CD4-positive, alpha-beta T cell treated with Interleukin-15 for 4 hours (primary cell): ENCODE measurements around the gene C1S.

Source experiments
- DNase-seq: peaks from one replicate; pipeline ENCODE4 v3.0.0-alpha.2; 2020; ENCODE audit warnings: low spot score

Gene C1S

DNA sequence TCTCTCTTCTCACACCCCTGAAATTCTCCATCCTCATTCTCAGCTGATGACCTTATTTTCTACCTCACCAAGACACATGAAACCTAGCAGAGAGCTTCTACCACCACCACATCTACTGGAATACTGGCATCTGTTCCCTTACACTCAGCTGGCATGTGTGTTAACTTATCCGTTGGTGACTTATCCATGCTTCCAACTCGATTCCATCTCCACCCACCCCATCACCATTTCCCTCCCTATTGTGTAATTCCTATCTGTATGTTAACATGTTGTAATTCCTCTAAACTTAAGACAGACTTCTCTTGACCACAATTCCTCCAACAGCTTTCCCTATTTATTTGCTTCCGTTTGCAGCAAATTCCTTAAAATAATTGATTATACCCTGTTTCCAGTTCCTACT, 15.4 kb downstream of the C1S start:
- no peak for DNase-seq

- no peak for DNase-seq
These were observed 16.0 kb downstream of the C1S start for GRCh38 chr12:7076493-7076892.

- DNase-seq: no peak
These were observed 17.6 kb downstream of the C1S start for GRCh38 chr12:7078163-7078562.

DNA sequence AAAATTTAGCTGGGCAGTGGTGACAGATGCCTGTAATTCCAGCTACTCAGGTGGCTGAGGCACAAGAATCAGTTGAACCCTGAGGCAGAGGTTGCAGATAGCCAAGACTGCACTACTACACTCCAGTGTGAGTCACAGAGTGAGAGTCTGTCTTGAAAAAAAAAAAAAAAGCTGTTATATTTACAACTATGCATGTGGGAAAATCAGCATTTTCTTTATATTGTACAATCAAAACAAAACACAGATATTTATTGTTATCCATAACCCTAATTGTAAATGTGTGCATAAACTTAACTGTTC, 19.3 kb downstream of the C1S start:
- DNase-seq: no peak

- no peak for DNase-seq
These were observed 20.5 kb downstream of the C1S start for GRCh38 chr12:7081037-7081436.

GRCh38 chr12:7083125-7083524, 22.6 kb downstream of the C1S start:
- no peak for DNase-seq

GRCh38 chr12:7089196-7089871, 28.8 kb downstream of the C1S start:
- DNase-seq: no peak

- no peak for DNase-seq
These were observed 29.9 kb downstream of the C1S start for GRCh38 chr12:7090222-7090998.

- no peak for DNase-seq
These were observed 30.7 kb downstream of the C1S start for GRCh38 chr12:7091171-7091570.

DNA sequence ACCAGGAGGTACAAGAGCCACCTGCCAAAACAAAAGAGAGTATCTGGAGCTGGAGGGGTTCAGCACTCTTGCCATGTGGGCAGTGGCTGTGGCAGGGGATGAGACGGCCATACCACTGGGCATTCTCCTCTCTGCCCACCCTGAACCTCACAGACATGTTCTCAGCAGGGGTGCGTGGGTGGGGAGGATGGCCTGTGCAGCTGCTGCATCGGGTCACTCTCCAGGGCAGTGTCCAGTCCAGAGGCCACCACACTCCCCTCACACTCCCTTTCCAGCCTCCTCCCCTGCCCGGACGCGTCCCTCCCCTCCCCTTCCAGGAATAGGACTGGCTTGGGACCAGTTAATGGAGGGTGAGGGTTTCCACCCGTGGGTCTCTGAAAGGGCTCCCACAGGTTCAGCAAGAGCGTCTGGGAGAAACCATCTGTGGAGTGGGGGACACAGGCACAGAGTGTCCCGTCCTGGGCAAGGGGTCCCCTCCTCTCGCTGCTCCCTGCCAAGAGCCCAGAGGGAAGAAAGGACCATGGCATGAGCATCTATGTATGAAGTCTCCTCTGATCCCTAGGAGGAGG, 31.2 kb downstream of the C1S start:
- no peak for DNase-seq

DNA sequence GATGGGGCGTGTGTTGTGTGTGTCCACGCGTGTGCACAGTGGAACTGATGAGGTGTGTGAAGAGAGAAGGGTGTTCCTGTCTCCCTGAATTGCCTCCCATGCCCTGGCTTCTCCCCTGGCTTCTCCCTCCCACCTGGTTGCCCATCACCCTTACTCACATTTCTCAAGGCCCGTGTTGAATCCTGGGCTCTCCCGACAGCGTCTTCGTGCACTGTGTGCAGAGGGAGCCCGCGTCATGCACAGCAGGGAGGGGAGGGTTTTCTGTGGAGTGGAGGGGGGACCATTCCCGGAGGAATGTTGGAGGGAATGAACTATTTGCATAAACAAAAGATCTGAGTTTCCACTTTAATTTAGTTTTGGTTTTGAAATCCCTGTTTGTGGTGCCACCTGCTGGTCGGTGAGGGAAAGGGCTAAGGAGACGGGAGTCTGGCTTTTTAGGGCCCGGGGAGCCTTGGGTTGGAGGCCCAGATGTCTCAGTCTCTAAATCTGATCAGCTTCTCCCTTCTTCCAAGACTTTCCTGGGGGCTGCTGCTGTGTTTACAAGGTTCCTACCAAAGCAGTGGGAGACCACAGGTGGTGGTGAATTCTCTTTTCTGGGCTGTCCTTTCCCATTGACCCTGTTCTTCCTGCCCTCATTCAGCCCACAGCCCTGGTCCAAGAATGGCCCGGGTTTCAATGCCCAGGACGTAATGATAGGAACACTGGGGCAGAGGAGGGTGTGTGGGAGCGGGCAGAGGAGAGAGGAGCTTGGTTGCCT, 31.9 kb downstream of the C1S start, which contains the start of gene C1R:
C1R (minus strand) TSS at position 217 of the 757 bp plus-strand sequence; CDS start at position 160, 57 bp downstream.
- DNase-seq: peak; percentile 71

- no peak for DNase-seq
These were observed 32.5 kb downstream of the C1S start for GRCh38 chr12:7092986-7093460.

DNA sequence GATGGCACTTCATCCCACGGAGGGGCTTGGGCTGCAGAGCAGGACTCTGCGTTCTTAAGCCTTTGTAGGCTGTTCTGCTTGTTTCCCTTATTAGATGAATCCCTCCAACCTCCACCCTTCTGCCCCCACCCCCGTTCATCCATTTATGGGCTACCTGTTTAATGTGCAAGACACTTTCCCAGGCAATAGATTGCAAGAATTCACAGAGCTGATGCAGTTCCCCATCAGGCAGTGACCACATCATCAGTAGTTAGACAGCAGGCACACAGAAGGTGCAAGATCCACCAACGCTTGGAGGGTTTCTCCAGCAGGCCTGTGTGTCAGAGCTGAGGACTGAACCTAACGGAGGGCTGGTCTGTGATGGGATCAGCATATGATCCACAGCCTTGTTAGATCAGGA, 33.0 kb downstream of the C1S start:
- no peak for DNase-seq

GRCh38 chr12:7093892-7094291, 33.4 kb downstream of the C1S start:
- no peak for DNase-seq

- DNase-seq: no peak
These were observed 35.8 kb downstream of the C1S start for GRCh38 chr12:7096006-7096932.

DNA sequence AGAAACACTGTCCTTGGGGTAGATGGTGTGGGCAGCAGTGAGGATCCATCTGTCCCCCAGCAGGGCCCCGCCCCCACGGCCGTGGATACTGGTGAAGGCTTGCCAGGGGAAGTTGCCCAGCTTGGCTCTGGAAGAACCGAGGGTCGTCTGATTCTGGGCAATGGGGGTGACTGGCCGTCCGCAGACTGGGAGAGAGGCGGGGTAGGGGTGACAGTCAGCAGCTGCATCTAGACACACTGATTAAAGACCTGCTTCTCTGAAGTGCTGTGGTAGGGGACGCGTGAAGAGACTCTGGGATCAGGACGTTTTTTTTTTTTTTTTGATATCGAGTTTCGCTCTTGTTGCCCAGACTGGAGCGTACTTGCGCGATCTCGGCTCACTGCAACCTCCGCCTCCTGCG, 36.5 kb downstream of the C1S start:
- DNase-seq: no peak

- no peak for DNase-seq
These were observed 38.9 kb downstream of the C1S start for GRCh38 chr12:7099290-7099996.

DNA sequence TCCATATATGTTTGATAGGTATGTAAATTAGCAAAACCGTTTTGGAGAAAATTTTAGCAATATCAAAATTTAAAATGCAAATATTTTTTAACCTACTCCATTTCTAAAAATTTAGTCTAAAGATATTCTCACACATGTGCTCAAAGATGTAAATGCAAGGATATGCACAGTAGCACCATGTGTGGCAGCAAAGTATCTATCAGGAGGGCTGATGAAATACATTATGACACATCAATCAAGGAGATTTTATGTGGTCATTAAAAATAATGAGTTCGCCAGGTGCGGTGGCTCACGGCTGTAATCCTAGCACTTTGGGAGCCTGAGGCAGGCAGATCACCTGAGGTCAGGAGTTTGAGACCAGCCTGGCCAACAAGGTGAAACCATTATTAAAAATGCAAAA, 39.7 kb downstream of the C1S start:
- DNase-seq: no peak

DNA sequence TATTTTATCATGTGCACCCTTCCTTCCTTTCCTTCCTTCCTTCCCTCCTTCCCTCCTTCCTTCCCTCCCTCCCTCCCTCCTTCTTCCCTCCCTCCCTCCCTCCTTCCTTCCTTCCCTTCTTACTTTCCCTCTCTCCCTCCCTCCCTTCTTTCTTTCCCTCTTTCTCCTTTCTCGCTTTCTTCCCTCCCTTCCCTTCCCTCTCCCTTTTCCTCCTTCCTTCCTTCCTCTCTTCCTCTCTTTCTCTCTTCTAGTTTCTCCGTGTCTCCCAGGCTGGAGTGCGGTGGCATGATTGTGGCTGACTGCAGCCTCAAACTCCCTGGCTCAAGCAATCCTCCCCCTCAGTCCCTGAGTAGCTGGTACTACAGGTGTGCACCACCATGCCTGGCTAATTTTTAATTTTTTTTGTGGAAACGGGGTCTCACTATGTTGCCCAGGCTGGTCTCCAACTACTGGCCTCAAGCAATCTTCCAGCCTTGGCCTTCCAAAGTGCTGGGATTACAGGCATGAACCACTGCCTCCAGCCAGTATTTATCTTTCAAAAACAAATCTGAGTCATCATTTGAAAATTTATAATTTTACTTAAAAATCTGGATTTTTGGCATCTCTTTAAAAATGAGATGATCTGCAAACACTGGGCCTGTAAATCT, 40.7 kb downstream of the C1S start:
- DNase-seq: no peak

DNA sequence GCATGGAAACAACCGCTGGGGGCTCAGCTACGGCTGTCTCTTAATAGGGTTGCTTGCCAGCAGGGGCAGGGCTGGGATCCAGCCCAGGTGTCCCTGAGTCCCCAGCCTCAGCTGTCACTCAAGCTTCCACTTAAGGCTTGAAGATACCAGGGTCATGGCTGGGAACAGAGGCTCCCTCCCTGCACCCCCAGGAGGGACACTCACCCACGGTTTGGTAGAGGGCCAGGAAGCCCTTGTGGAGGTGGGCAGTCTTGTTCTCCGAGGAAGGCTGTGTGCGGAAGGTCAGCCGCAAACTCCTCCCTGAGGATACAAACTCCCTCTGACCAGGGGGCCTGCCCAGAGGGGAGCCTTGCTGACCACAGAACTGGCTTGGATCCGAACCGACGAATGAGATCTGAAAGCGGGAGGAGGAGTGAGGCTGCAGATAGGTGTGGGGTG, 41.2 kb downstream of the C1S start:
- no peak for DNase-seq
